Lung (tissue), 12 donors: ENCODE measurements around the gene SMCO3. TPM values are rescaled to one million over a fixed set of nuclear protein-coding genes. Genes with fewer than 3 reads are reported as not detected.

Experiments
- ATAC-seq: fragments of 200-7000 bp; cut with Tn5 transposase; one replicate; pipeline ENCODE4 v1.9.1; 2020; ENCODE audit warnings: moderate number of reproducible peaks; ENCODE audit not compliant: insufficient read depth, low FRiP score
- DNase-seq, 3 donors: peaks; one replicate each; pipeline ENCODE4 v3.0.0-alpha.2; 2013 to 2017
- H3K27ac ChIP-seq, 2 donors: one replicate each; pipeline ENCODE4 v1.5.1; 2013; ENCODE audit warnings: mild to moderate bottlenecking in 2 of 2, moderate library complexity in 2 of 2, control low read depth in 1 of 2, inconsistent platforms in 1 of 2, low read depth in 1 of 2, low read length in 1 of 2
- H3K27me3 ChIP-seq, 3 donors: one replicate each; pipeline ENCODE4 v1.5.1; 2013; ENCODE audit warnings: low read length in 2 of 3; ENCODE audit not compliant: control insufficient read depth in 3 of 3, insufficient read depth in 3 of 3
- H3K36me3 ChIP-seq, 4 donors: one replicate each; pipeline ENCODE4 v1.5.1; 2013; ENCODE audit warnings: low read length in 4 of 4, mild to moderate bottlenecking in 1 of 4, moderate library complexity in 1 of 4; ENCODE audit not compliant: control insufficient read depth in 4 of 4, insufficient read depth in 4 of 4
- H3K4me1 ChIP-seq, 5 donors: one replicate each; pipeline ENCODE4 v1.5.1; 2013; ENCODE audit warnings: low read length in 5 of 5, mild to moderate bottlenecking in 2 of 5, moderate library complexity in 1 of 5; ENCODE audit not compliant: control insufficient read depth in 5 of 5, insufficient read depth in 5 of 5
- H3K4me3 ChIP-seq: one replicate; pipeline ENCODE4 v1.5.1; 2013; ENCODE audit warnings: mild to moderate bottlenecking, control low read depth, moderate library complexity
- H3K9ac ChIP-seq, 2 donors: one replicate each; pipeline ENCODE4 v1.5.1; 2013; ENCODE audit warnings: low read length in 2 of 2, control low read depth in 1 of 2; ENCODE audit not compliant: insufficient read depth in 1 of 2
- H3K9me3 ChIP-seq, 4 donors: one replicate each; pipeline ENCODE4 v1.5.1; 2013; ENCODE audit warnings: low read length in 3 of 4, mild to moderate bottlenecking in 1 of 4, moderate library complexity in 1 of 4; ENCODE audit not compliant: control insufficient read depth in 4 of 4, insufficient read depth in 3 of 4
- WGBS, 2 donors: extraction: QIAGEN DNeasy Blood & Tissue Kit; methylation state at CpG; one replicate each; pipeline ENCODE4 v1.1.7; 2013; 5-methylcytosine and 5-hydroxymethylcytosine counted together
- polyA plus RNA-seq, 2 donors: library from polyadenylated mRNA; stranded (reverse); fragments of 200-250 nt; gene quantifications; one replicate each; pipeline ENCODE4 v1.2.1, GENCODE V29; 2013
- total RNA-seq, 2 donors: library from RNA; depleted of rRNA in 1 of 2; stranded (reverse); fragments of >200 nt in 1 of 2; gene quantifications; one replicate each; pipeline ENCODE4 v1.2.1, GENCODE V29; 2014 to 2021
- TF ChIP-seq, protein P1 (sequence below): IDR thresholded peaks from 2 replicates; pipeline ENCODE4 v1.5.1; 2012; ENCODE audit warnings: mild to moderate bottlenecking; ENCODE audit errors: control extremely low read depth, extremely low read depth
- donor health status: control.
- donor health status: control.
- donor health status: Bipolar disorder and iron deficiency.
- donor health status: healthy.
- donor health status: DM: yes; HTN: yes; CAD: no.

The SMCO3 gene
- total and polyA plus RNA-seq, 4 donors: 0.27 to 1.3 (median 0.70) TPM

GRCh38 chr12:14773685-14774073 lies 40.3 kb downstream of the SMCO3 start:
- no peaks in the 10 kb centered on the region for H3K9me3 ChIP-seq
- H3K27me3 ChIP-seq: no peaks in the 10 kb centered on the region
- TF ChIP-seq, protein P1, sequence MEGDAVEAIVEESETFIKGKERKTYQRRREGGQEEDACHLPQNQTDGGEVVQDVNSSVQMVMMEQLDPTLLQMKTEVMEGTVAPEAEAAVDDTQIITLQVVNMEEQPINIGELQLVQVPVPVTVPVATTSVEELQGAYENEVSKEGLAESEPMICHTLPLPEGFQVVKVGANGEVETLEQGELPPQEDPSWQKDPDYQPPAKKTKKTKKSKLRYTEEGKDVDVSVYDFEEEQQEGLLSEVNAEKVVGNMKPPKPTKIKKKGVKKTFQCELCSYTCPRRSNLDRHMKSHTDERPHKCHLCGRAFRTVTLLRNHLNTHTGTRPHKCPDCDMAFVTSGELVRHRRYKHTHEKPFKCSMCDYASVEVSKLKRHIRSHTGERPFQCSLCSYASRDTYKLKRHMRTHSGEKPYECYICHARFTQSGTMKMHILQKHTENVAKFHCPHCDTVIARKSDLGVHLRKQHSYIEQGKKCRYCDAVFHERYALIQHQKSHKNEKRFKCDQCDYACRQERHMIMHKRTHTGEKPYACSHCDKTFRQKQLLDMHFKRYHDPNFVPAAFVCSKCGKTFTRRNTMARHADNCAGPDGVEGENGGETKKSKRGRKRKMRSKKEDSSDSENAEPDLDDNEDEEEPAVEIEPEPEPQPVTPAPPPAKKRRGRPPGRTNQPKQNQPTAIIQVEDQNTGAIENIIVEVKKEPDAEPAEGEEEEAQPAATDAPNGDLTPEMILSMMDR: no peak
- DNase-seq (no peak), ATAC-seq (no peak)
- peak overlapping the region; percentile 52 to 98 for H3K27ac ChIP-seq
- 24 to 35% methylated on average over 16 of the region's 16 CpGs for WGBS, 2 donors
- peaks cover 4 to 43% (median 8%) of the 10 kb centered on the region in 5 donors for H3K4me1 ChIP-seq
- peak overlapping the region; percentile 20 for H3K4me3 ChIP-seq
- no peaks in the 10 kb centered on the region for H3K36me3 ChIP-seq
- peak overlapping the region in 1 of 2 donors; percentile 80 for H3K9ac ChIP-seq

DNA sequence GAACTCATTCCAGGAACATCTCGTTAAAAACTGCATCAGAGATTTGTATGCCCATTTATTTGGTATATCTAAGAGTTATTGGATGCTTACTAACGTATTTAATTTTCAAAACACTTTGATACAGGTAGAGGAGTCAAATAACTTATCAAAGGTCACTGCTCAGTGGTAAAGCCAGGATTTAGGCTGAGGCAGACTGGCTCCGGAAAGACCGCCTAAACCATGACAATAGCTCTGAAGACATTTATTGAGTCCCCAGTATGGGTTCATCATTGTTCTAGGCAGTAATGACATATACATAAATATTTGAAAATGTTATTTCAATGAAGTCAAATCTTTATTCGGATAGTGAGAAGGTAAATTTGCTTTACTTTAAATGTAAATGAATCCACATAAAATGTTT lies 41.0 kb downstream of the SMCO3 start:
- DNase-seq (no peak), ATAC-seq (no peak)
- Histone ChIP-seq H3K27me3 (no peaks in the 10 kb centered on the region), H3K4me3 (no peak overlapping the region), H3K4me1 (peaks cover 4 to 43% (median 7%) of the 10 kb centered on the region in 5 donors), H3K9me3 (no peaks in the 10 kb centered on the region), H3K27ac (no peak overlapping the region), H3K36me3 (no peaks in the 10 kb centered on the region), H3K9ac (no peak overlapping the region)
- WGBS, 2 donors: 93 to 95% methylated on average over 5 of the region's 5 CpGs
- TF ChIP-seq, protein P1: no peak

- DNase-seq (peak; percentile 31 to 39 (median 34)), ATAC-seq (no peak)
- Histone ChIP-seq H3K4me3 (no peak overlapping the region), H3K27ac (no peak overlapping the region), H3K4me1 (peaks cover 4 to 34% (median 6%) of the 10 kb centered on the region in 5 donors), H3K9ac (peak overlapping the region in 1 of 2 donors; percentile 61), H3K36me3 (no peaks in the 10 kb centered on the region), H3K27me3 (no peaks in the 10 kb centered on the region), H3K9me3 (no peaks in the 10 kb centered on the region)
- 20 to 35% methylated on average over 6 of the region's 6 CpGs for WGBS, 2 donors
- TF ChIP-seq, protein P1: no peak
These were observed 42.3 kb downstream of the SMCO3 start for GRCh38 chr12:14771651-14772137.
